Calu3 (cell line): Measurements from ENCODE around the gene DAB1. TPM values are rescaled to one million over a fixed set of nuclear protein-coding genes. Genes with fewer than 3 reads are reported as not detected.

Experiments used
- BruUV-seq: library from RNA; stranded (reverse); fragments of 400-500 nt; replicated peaks from 2 replicates; lab custom pipeline; 2021; lab: Mats Ljungman, UMichigan
- CTCF ChIA-PET: fragments of 300-600 bp; sonication (Branson Sonifier 250); formaldehyde crosslinking; loops from one replicate; lab custom pipeline; 2022; ENCODE audit warnings: antibody characterized with exemption; lab: Charles Lee
- DNase-seq: peaks from one replicate; pipeline ENCODE4 v3.0.0; 2022
- H3K27ac Mint-ChIP-seq: one replicate; pipeline ENCODE4 v1.8.0; 2022; ENCODE audit warnings: mixed read lengths; ENCODE audit not compliant: unreplicated experiment
- H3K27me3 Mint-ChIP-seq: one replicate; pipeline ENCODE4 v1.8.0; 2022; ENCODE audit warnings: mixed read lengths; ENCODE audit not compliant: unreplicated experiment
- H3K36me3 Mint-ChIP-seq: one replicate; pipeline ENCODE4 v1.8.0; 2022; ENCODE audit warnings: mild to moderate bottlenecking, moderate library complexity, mixed read lengths; ENCODE audit not compliant: insufficient read depth, unreplicated experiment
- H3K4me1 Mint-ChIP-seq: one replicate; pipeline ENCODE4 v1.8.0; 2022; ENCODE audit warnings: mild to moderate bottlenecking, low read depth, mixed read lengths; ENCODE audit not compliant: unreplicated experiment
- H3K4me3 Mint-ChIP-seq: one replicate; pipeline ENCODE4 v1.8.0; 2022; ENCODE audit warnings: mild to moderate bottlenecking, low read depth, moderate library complexity, mixed read lengths; ENCODE audit not compliant: unreplicated experiment
- H3K9me3 Mint-ChIP-seq: one replicate; pipeline ENCODE4 v1.8.0; 2022; ENCODE audit warnings: low read depth, mixed read lengths; ENCODE audit not compliant: unreplicated experiment
- CTCF ChIP-seq: fragments of 200-600 bp; IDR thresholded peaks from one replicate; pipeline ENCODE4 v1.8.0; 2022; ENCODE audit warnings: antibody characterized with exemption; ENCODE audit not compliant: unreplicated experiment
- intact Hi-C: fragments of 100-400 bp; cut with micrococcal nuclease; formaldehyde crosslinking; loops from one replicate; pipeline ENCODE4 v1.10.0; 2022; ENCODE audit not compliant: unreplicated experiment
- total RNA-seq: library from RNA; stranded (reverse); gene quantifications from 2 replicates; pipeline ENCODE4 v1.2.3, GENCODE V29; 2022

DAB1 gene
- total RNA-seq, 1 experiment from 2014 or later: not detected

- Mint-ChIP-seq H3K36me3 (no peaks in the 10 kb centered on the region), H3K4me1 (no peaks in the 10 kb centered on the region), H3K4me3 (no peak overlapping the region), H3K9me3 (peaks cover 6% of the 10 kb centered on the region), H3K27me3 (peaks cover 14% of the 10 kb centered on the region), H3K27ac (no peak overlapping the region)
- no peak for DNase-seq
- TF ChIP-seq CTCF: no peak
- intact Hi-C loops: no loop called here
- no TSS peak for BruUV-seq
- CTCF ChIA-PET: no interaction called here
Measured at GRCh38 chr1:57404884-57405283, 19.0 kb downstream of the DAB1 start.

DNA sequence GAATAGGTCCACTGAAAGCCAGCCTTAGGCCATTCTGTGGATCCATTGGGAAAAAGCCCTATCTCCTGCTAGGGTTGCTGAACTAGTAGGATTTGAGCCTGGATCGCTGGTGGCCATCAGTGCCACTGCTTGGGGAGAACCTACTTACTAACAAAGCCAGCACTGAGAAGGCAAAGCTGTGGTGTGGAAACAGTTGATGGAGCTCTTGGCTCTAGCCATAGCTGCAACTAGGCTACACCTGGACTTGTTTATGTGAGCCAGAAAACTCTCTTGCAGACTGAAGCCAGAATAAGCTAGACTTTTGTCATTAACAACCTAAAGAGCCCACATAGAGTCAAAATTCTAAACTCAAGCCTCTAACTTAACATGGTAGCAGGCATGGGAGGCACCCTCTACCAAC is 20.7 kb downstream of the DAB1 start:
- no peaks in the 10 kb centered on the region for H3K4me1 Mint-ChIP-seq
- CTCF ChIA-PET: no interaction called here
- intact Hi-C loops: no loop called here
- TF ChIP-seq CTCF: no peak
- H3K9me3 Mint-ChIP-seq: peaks cover 6% of the 10 kb centered on the region
- H3K4me3 Mint-ChIP-seq: no peak overlapping the region
- H3K36me3 Mint-ChIP-seq: no peaks in the 10 kb centered on the region
- no TSS peak for BruUV-seq
- DNase-seq: no peak
- peaks cover 14% of the 10 kb centered on the region for H3K27me3 Mint-ChIP-seq
- H3K27ac Mint-ChIP-seq: no peak overlapping the region

- Mint-ChIP-seq H3K9me3 (no peaks in the 10 kb centered on the region), H3K36me3 (no peaks in the 10 kb centered on the region), H3K4me1 (no peaks in the 10 kb centered on the region), H3K4me3 (no peak overlapping the region), H3K27me3 (peaks cover 3% of the 10 kb centered on the region), H3K27ac (no peak overlapping the region)
- intact Hi-C loops: no loop called here
- CTCF ChIA-PET: no interaction called here
- TF ChIP-seq CTCF: no peak
- DNase-seq: no peak
- no TSS peak for BruUV-seq
Measured at GRCh38 chr1:57401671-57402070, 22.2 kb downstream of the DAB1 start.

DNA sequence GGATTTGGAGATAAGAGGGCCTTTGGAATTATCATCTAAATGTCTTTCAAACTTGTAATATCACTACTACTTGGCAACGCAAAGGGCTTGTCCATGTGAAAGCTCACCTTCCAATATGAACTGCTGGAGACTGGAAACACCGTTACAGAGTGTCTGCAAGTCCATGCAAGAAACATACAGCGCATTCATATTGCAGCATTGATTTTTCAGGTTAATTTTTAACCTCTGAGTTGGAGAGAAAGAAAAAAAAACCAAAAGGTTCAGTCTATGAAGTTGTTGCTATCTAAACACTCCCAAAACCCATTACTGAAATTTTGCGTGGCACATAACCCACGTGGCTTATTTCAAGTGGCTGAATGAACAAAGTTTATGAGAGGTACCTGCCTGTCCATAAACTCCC is 23.8 kb downstream of the DAB1 start:
- Mint-ChIP-seq H3K27me3 (no peaks in the 10 kb centered on the region), H3K36me3 (no peaks in the 10 kb centered on the region), H3K9me3 (no peaks in the 10 kb centered on the region), H3K4me1 (no peaks in the 10 kb centered on the region), H3K4me3 (no peak overlapping the region), H3K27ac (no peak overlapping the region)
- BruUV-seq: no TSS peak
- DNase-seq: no peak
- CTCF ChIA-PET: interaction anchor here (0.6 kb wide), 1 partner anchor 61 kb away, joined by 3 read pairs; no protein-coding TSS in a partner anchor
- no peak for TF ChIP-seq CTCF
- intact Hi-C loops: no loop called here
